WTC11 (cell line): ENCODE measurements around the gene EGF. TPM values are rescaled to one million over a fixed set of nuclear protein-coding genes. Genes with fewer than 3 reads are reported as not detected.

Experiments used
- ATAC-seq: fragments of 200-7000 bp; cut with Tn5 transposase; 2 replicates; pipeline ENCODE4 v1.10.0; 2021; ENCODE audit warnings: mild to moderate bottlenecking, moderate library complexity
- CTCF ChIA-PET: fragments of 300-600 bp; sonication (Branson Sonifier 250); formaldehyde crosslinking; loops from one replicate; lab custom pipeline; 2021; ENCODE audit warnings: antibody characterized with exemption; lab: Charles Lee
- POLR2A ChIA-PET: fragments of 350-600 bp; sonication (Branson Sonifier 250); formaldehyde crosslinking; loops from one replicate; lab custom pipeline; 2021; ENCODE audit warnings: antibody characterized with exemption; lab: Charles Lee
- DNase-seq: peaks from one replicate; pipeline ENCODE4 v3.0.0; 2021; ENCODE audit warnings: low spot score
- H3K27ac Mint-ChIP-seq: 2 replicates; pipeline ENCODE4 v1.8.0; 2021; ENCODE audit warnings: mixed read lengths
- H3K27me3 Mint-ChIP-seq: 2 replicates; pipeline ENCODE4 v1.8.0; 2021; ENCODE audit warnings: low read depth, mild to moderate bottlenecking, moderate library complexity, mixed read lengths
- H3K36me3 Mint-ChIP-seq: 2 replicates; pipeline ENCODE4 v1.8.0; 2021; ENCODE audit warnings: mixed read lengths
- H3K4me1 Mint-ChIP-seq: 2 replicates; pipeline ENCODE4 v1.8.0; 2022; ENCODE audit warnings: mixed read lengths
- H3K4me3 Mint-ChIP-seq: 2 replicates; pipeline ENCODE4 v1.8.0; 2021; ENCODE audit warnings: mild to moderate bottlenecking, moderate library complexity, mixed read lengths
- H3K9me3 Mint-ChIP-seq: 2 replicates; pipeline ENCODE4 v1.8.0; 2021; ENCODE audit warnings: mixed read lengths
- AFF4 ChIP-seq: sonication (generic); formaldehyde crosslinking; IDR thresholded peaks from 2 replicates; pipeline ENCODE4 v1.8.1; 2023; ENCODE audit warnings: mild to moderate bottlenecking, missing genetic modification reagents, borderline replicate concordance
- ATF2 ChIP-seq: sonication (generic); formaldehyde crosslinking; IDR thresholded peaks from 2 replicates; pipeline ENCODE4 v1.8.1; 2022; ENCODE audit warnings: low read depth, missing genetic modification reagents, borderline replicate concordance
- CBFB ChIP-seq: sonication (generic); formaldehyde crosslinking; IDR thresholded peaks from 2 replicates; pipeline ENCODE4 v1.8.1; 2022; ENCODE audit warnings: mild to moderate bottlenecking, low read depth, missing genetic modification reagents
- CDX4 ChIP-seq: fragments of 250-450 bp; sonication (Bioruptor Pico); IDR thresholded peaks from 2 replicates; pipeline ENCODE4 v1.9.0; 2021; ENCODE audit warnings: moderate library complexity, mild to moderate bottlenecking, inconsistent platforms, borderline replicate concordance
- EMX1 ChIP-seq: fragments of 250-450 bp; sonication (Bioruptor Pico); IDR thresholded peaks from 2 replicates; pipeline ENCODE4 v1.8.0; 2021; ENCODE audit warnings: mild to moderate bottlenecking
- JUN ChIP-seq: sonication (generic); formaldehyde crosslinking; IDR thresholded peaks from 2 replicates; pipeline ENCODE4 v1.8.0; 2023; ENCODE audit warnings: mild to moderate bottlenecking, missing genetic modification reagents
- MYBL2 ChIP-seq: sonication (generic); formaldehyde crosslinking; IDR thresholded peaks from 2 replicates; pipeline ENCODE4 v1.8.1; 2023; ENCODE audit warnings: mild to moderate bottlenecking, moderate library complexity, missing genetic modification reagents
- NR3C1 ChIP-seq: sonication (generic); formaldehyde crosslinking; conservative IDR thresholded peaks from 2 replicates; pipeline ENCODE4 v1.8.1; 2023; ENCODE audit warnings: low read depth, mild to moderate bottlenecking, missing genetic modification reagents
- OVOL2 ChIP-seq: fragments of 250-450 bp; sonication (Bioruptor Pico); IDR thresholded peaks from 2 replicates; pipeline ENCODE4 v1.9.0; 2021; ENCODE audit warnings: mild to moderate bottlenecking, borderline replicate concordance
- RELA ChIP-seq: sonication (generic); formaldehyde crosslinking; IDR thresholded peaks from 2 replicates; pipeline ENCODE4 v1.8.1; 2022; ENCODE audit warnings: missing genetic modification reagents, mild to moderate bottlenecking, borderline replicate concordance
- ZBTB21 ChIP-seq: sonication (generic); formaldehyde crosslinking; IDR thresholded peaks from 2 replicates; pipeline ENCODE4 v1.8.1; 2023; ENCODE audit warnings: mild to moderate bottlenecking, missing genetic modification reagents, borderline replicate concordance
- ZMAT4 ChIP-seq: fragments of 250-450 bp; sonication (Bioruptor Pico); IDR thresholded peaks from 2 replicates; pipeline ENCODE4 v1.9.0; 2021; ENCODE audit warnings: mild to moderate bottlenecking
- ZNF425 ChIP-seq: fragments of 250-450 bp; sonication (Bioruptor Pico); conservative IDR thresholded peaks from 2 replicates; pipeline ENCODE4 v1.9.0; 2021; ENCODE audit warnings: mild to moderate bottlenecking
- total RNA-seq: library from RNA; stranded (reverse); gene quantifications from 3 replicates; pipeline ENCODE4 v1.2.3, GENCODE V29; 2021
- TF ChIP-seq, protein P1 (sequence below): sonication (generic); formaldehyde crosslinking; IDR thresholded peaks from 2 replicates; pipeline ENCODE4 v1.8.0; 2023; ENCODE audit warnings: mild to moderate bottlenecking, missing genetic modification reagents

EGF gene
- total RNA-seq, 1 experiment from 2014 or later = 2.5 TPM

DNA sequence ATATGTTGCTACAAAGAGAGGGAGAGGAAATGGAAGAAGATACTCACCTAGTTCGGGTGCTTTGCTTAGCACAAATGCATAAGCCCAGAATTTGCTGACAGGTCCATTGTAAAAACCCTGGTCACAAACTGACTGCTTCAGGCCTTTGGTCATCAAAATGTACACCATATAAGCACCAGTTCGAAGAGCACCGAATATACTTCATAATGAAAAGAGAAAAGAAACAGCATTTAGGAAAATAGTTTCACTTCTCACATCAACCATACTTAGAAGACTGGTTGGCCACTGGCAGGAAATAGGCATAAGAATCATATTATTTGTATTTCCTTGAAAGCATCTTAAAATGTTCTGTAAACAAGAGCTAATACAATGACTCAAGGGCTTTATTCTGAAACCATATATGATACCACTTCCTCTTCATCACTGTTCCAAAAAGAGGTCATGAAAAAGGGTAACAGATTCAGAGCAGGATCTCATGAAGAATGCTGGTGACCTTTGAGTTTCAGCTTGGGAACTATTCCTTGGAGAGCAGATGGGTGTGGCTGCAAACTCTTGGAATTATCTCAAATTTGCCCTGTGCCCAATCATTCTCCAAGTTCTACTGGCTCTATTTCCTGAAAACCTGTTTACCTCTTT is 147.0 kb downstream of the EGF start:
- Mint-ChIP-seq H3K27me3 (no peaks in the 10 kb centered on the region), H3K9me3 (no peaks in the 10 kb centered on the region), H3K4me3 (no peak overlapping the region)
- POLR2A ChIA-PET = no interaction called here
- no peak for DNase-seq
- TF ChIP-seq NR3C1 (no peak), ZNF425 (no peak), ZMAT4 (CRISPR knock-in tag) (no peak), AFF4 (CRISPR knock-in tag) (no peak), CBFB (no peak), RELA (CRISPR knock-in tag) (no peak), ATF2 (CRISPR knock-in tag) (no peak), OVOL2 (CRISPR knock-in tag) (no peak), CDX4 (CRISPR knock-in tag) (no peak), MYBL2 (no peak), EMX1 (CRISPR knock-in tag) (no peak), ZBTB21 (CRISPR knock-in tag) (no peak)
- TF ChIP-seq, protein P1, sequence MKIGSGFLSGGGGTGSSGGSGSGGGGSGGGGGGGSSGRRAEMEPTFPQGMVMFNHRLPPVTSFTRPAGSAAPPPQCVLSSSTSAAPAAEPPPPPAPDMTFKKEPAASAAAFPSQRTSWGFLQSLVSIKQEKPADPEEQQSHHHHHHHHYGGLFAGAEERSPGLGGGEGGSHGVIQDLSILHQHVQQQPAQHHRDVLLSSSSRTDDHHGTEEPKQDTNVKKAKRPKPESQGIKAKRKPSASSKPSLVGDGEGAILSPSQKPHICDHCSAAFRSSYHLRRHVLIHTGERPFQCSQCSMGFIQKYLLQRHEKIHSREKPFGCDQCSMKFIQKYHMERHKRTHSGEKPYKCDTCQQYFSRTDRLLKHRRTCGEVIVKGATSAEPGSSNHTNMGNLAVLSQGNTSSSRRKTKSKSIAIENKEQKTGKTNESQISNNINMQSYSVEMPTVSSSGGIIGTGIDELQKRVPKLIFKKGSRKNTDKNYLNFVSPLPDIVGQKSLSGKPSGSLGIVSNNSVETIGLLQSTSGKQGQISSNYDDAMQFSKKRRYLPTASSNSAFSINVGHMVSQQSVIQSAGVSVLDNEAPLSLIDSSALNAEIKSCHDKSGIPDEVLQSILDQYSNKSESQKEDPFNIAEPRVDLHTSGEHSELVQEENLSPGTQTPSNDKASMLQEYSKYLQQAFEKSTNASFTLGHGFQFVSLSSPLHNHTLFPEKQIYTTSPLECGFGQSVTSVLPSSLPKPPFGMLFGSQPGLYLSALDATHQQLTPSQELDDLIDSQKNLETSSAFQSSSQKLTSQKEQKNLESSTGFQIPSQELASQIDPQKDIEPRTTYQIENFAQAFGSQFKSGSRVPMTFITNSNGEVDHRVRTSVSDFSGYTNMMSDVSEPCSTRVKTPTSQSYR = no peak
- TF ChIP-seq, all 79 proteins: peak for 0
- ATAC-seq = no peak
- H3K36me3 Mint-ChIP-seq = peaks cover 12% of the 10 kb centered on the region
- no peak overlapping the region for H3K27ac Mint-ChIP-seq
- CTCF ChIA-PET = no interaction called here
- peaks cover 6% of the 10 kb centered on the region; the same call in 1 of the 2 replicates for H3K4me1 Mint-ChIP-seq

DNA sequence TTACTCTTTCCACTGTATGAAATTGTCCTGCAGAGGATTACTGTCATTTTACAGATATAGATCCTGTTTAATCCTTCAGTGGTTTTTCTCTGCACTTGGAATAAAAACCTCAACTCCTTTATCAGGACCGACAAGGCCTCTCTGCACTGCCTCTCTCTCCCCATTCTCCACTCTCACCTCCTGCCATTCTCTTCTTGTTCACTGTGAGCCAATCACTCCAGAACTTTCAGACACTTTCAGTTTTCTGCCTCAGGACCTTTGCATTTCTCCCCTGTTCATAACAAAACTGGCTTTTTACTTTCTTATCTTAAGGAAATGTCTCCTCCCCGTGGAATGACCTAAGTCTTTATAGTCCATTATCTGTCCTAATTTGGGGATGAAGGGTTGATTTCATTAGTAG is 148.4 kb downstream of the EGF start:
- no peak for ATAC-seq

More for the DNA sequence above, 148.4 kb downstream of the EGF start:
- DNase-seq = no peak
- CTCF ChIA-PET = no interaction called here
- H3K36me3 Mint-ChIP-seq = peaks cover 12% of the 10 kb centered on the region
- H3K9me3 Mint-ChIP-seq = no peaks in the 10 kb centered on the region
- H3K4me1 Mint-ChIP-seq = no peaks in the 10 kb centered on the region
- H3K4me3 Mint-ChIP-seq = no peak overlapping the region
- no peaks in the 10 kb centered on the region for H3K27me3 Mint-ChIP-seq
- no peak overlapping the region for H3K27ac Mint-ChIP-seq
- POLR2A ChIA-PET = interaction anchor here (0.7 kb wide), 1 partner anchor 68 kb away, joined by 5 read pairs; no protein-coding TSS in a partner anchor
- no peak for TF ChIP-seq JUN (CRISPR knock-in tag)

Other genes with a start within 250 kb of the EGF start
- gene CASP6, start 209.4 kb upstream of the EGF start, total RNA-seq = 23.7 to 26.0 TPM (median 24.5 TPM) in 3 replicates
- 47.3 to 53.9 TPM (median 53.0 TPM) in 3 replicates for gene PLA2G12A, start 182.8 kb upstream of the EGF start, total RNA-seq
- 0.16 to 0.25 TPM in 2 of 3 replicates, not detected in the other for gene CFI, start 110.9 kb upstream of the EGF start, total RNA-seq
- 26.1 to 32.3 TPM (median 26.9 TPM) in 3 replicates for gene GAR1, start 97.1 kb upstream of the EGF start, total RNA-seq
- gene RRH, start 84.9 kb upstream of the EGF start, total RNA-seq = 0.11 to 0.21 TPM in 2 of 3 replicates, not detected in the other
- 0.07 to 0.14 TPM (median 0.11 TPM) in 3 replicates for gene LRIT3, start 64.8 kb upstream of the EGF start, total RNA-seq